Measurements from ENCODE around the gene ADGRF1. TPM values are rescaled to one million over a fixed set of nuclear protein-coding genes. Genes with fewer than 3 reads are reported as not detected.

The ADGRF1 gene
- total and polyA plus RNA-seq, 2 donors (not counting 3 experiments of a cell fraction or from before 2014, with no cell fraction given), result not detected

DNA sequence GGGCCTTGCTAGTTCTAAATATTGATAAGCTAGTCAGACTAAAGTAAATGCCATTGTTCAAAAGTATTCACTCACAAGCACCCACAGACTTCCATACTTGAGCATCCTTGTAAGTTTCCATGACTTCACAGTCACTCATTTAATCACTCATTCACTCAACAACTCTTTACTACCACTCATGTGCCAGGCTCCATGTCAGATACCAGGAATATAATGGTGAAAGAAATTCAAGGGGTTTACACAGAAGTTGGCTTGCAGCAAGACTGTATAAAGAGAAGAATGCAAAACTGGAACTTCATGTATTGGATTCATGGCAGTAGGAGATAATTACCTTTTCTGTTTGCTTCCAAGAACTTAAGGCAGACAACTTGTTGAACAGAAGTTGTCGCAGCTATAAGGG is 36.6 kb downstream of the ADGRF1 start:
- intact Hi-C loops (cut with micrococcal nuclease) (no loop called here), dilution Hi-C loops (cut with MboI; ENCODE audit: extremely low pct_ligation_motif_present, low sequenced_read_pairs) (no loop called here)
- ChIA-PET POLR2A (no interaction called here), CTCF (interaction anchor here (1.0 kb wide), 1 partner anchor 15 kb away, joined by 3 read pairs; no protein-coding TSS in a partner anchor)
- H3K9me3 ChIP-seq (replicated peaks; ENCODE audit: control insufficient read depth, insufficient read depth, low read length), result no peaks in the 10 kb centered on the region
- DNase-seq (ENCODE audit: low read depth, low spot score), result no peak
- H3K79me2 ChIP-seq (ENCODE audit: control insufficient read depth, insufficient read depth, low read length), result no peaks in the 10 kb centered on the region
- no TSS peak for BruUV-seq (replicated peaks)
- H3K4me2 ChIP-seq (ENCODE audit: insufficient read depth, low read length), result no peak overlapping the region
- no peak overlapping the region for H3K27ac ChIP-seq (ENCODE audit: insufficient read depth, low read depth, low read length)
- H2AFZ ChIP-seq (ENCODE audit: low read depth, low read length), result no peak overlapping the region
- no peaks in the 10 kb centered on the region for H3K4me1 ChIP-seq (ENCODE audit: control insufficient read depth, extremely low read depth, insufficient read depth, low read length)
- TF ChIP-seq, protein P1, sequence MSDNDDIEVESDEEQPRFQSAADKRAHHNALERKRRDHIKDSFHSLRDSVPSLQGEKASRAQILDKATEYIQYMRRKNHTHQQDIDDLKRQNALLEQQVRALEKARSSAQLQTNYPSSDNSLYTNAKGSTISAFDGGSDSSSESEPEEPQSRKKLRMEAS (IDR thresholded peaks at IDR 0.05; ENCODE audit: insufficient read depth, insufficient read length), result no peak
- no peaks in the 10 kb centered on the region for H3K27me3 ChIP-seq (ENCODE audit: control insufficient read depth in 2 of 2, insufficient read depth in 2 of 2, low read length in 2 of 2)
- no peaks in the 10 kb centered on the region for H3K9me1 ChIP-seq (replicated peaks; ENCODE audit: control insufficient read depth, extremely low read depth, insufficient read depth, low read length)
- no peaks in the 10 kb centered on the region for H3K36me3 ChIP-seq (ENCODE audit: control insufficient read depth in 2 of 2, extremely low read depth in 1 of 2, insufficient read depth in 2 of 2, low read length in 2 of 2)
- no peak overlapping the region for H3K4me3 ChIP-seq (replicated peaks in 1 of 3; ENCODE audit: insufficient read depth in 1 of 3, low read depth in 1 of 3, low read length in 3 of 3)
- H3K9ac ChIP-seq (replicated peaks; ENCODE audit: extremely low read depth, insufficient read depth, low read length), result no peak overlapping the region
- no peaks in the 10 kb centered on the region for H4K20me1 ChIP-seq (replicated peaks; ENCODE audit: control insufficient read depth, extremely low read depth, insufficient read depth, low read length)
- no peak for FAIRE-seq

- ChIA-PET POLR2A (no interaction called here), CTCF (no interaction called here)
- no peaks in the 10 kb centered on the region for H3K4me1 ChIP-seq (ENCODE audit: control insufficient read depth, extremely low read depth, insufficient read depth, low read length)
- TF ChIP-seq POLR2A (IDR thresholded peaks at IDR 0.05; ENCODE audit: low read depth, low read length) (no peak), JUN (IDR thresholded peaks at IDR 0.05; ENCODE audit: borderline replicate concordance, insufficient read depth, insufficient read length, low read depth) (no peak), CTCF (IDR thresholded peaks at IDR 0.05; ENCODE audit: extremely low read depth in 1 of 2, insufficient read depth in 1 of 2, low read depth in 1 of 2, low read length in 2 of 2) (no peak), MYC (IDR thresholded peaks at IDR 0.05; ENCODE audit: low read depth, low read length) (no peak), GATA2 (IDR thresholded peaks at IDR 0.05; ENCODE audit: insufficient read depth, insufficient read length, low read depth, low read length) (no peak), EZH2 (IDR thresholded peaks at IDR 0.05; ENCODE audit: borderline replicate concordance, low read depth, low read length, severe bottlenecking) (no peak), POLR2AphosphoS5 (IDR thresholded peaks at IDR 0.05; ENCODE audit: insufficient read depth, low read depth, low read length) (no peak), FOS (IDR thresholded peaks at IDR 0.05; ENCODE audit: borderline replicate concordance, insufficient read depth, low read length) (no peak)
- TF ChIP-seq, protein P1 (IDR thresholded peaks at IDR 0.05; ENCODE audit: insufficient read depth, insufficient read length), result no peak
- no peaks in the 10 kb centered on the region for H3K9me3 ChIP-seq (replicated peaks; ENCODE audit: control insufficient read depth, insufficient read depth, low read length)
- H3K9ac ChIP-seq (replicated peaks; ENCODE audit: extremely low read depth, insufficient read depth, low read length), result no peak overlapping the region
- dilution Hi-C loops (cut with MboI; ENCODE audit: extremely low pct_ligation_motif_present, low sequenced_read_pairs), result no loop called here
- FAIRE-seq, result no peak
- no peaks in the 10 kb centered on the region for H3K27me3 ChIP-seq (ENCODE audit: control insufficient read depth in 2 of 2, insufficient read depth in 2 of 2, low read length in 2 of 2)
- DNase-seq (ENCODE audit: low read depth, low spot score), result no peak
- H2AFZ ChIP-seq (ENCODE audit: low read depth, low read length), result no peak overlapping the region
- no peaks in the 10 kb centered on the region for H4K20me1 ChIP-seq (replicated peaks; ENCODE audit: control insufficient read depth, extremely low read depth, insufficient read depth, low read length)
- BruUV-seq (replicated peaks), result no TSS peak
- intact Hi-C loops (cut with micrococcal nuclease), result no loop called here
- H3K27ac ChIP-seq (ENCODE audit: insufficient read depth, low read depth, low read length), result no peak overlapping the region
- H3K4me3 ChIP-seq (replicated peaks in 1 of 3; ENCODE audit: insufficient read depth in 1 of 3, low read depth in 1 of 3, low read length in 3 of 3), result no peak overlapping the region
- no peaks in the 10 kb centered on the region for H3K9me1 ChIP-seq (replicated peaks; ENCODE audit: control insufficient read depth, extremely low read depth, insufficient read depth, low read length)
- H3K36me3 ChIP-seq (ENCODE audit: control insufficient read depth in 2 of 2, extremely low read depth in 1 of 2, insufficient read depth in 2 of 2, low read length in 2 of 2), result no peaks in the 10 kb centered on the region
- H3K4me2 ChIP-seq (ENCODE audit: insufficient read depth, low read length), result no peak overlapping the region
- H3K79me2 ChIP-seq (ENCODE audit: control insufficient read depth, insufficient read depth, low read length), result no peaks in the 10 kb centered on the region
Observed at GRCh38 chr6:47004463-47004862, 37.7 kb downstream of the ADGRF1 start.
